ENCODE results near the gene RAB3A.

The RAB3A gene

GRCh38 chr19:18203863-18204393 lies at the start of gene RAB3A:
Gene RAB3A, minus strand, starts transcription at chr19:18204042. Its CDS starts 1,302 bp downstream, at chr19:18202740.
- peak; percentile 99 for DNase-seq

GRCh38 chr19:18253130-18253529 lies 49.3 kb upstream of the RAB3A start:
- DNase-seq: no peak

GRCh38 chr19:18252370-18252717 lies 48.5 kb upstream of the RAB3A start:
- DNase-seq: no peak

GRCh38 chr19:18251587-18252369 lies 47.9 kb upstream of the RAB3A start:
- peak; percentile 70 for DNase-seq

- DNase-seq: no peak
Measured at GRCh38 chr19:18249834-18250233, 46.0 kb upstream of the RAB3A start.

- no peak for DNase-seq
Measured at GRCh38 chr19:18245297-18245696, 41.5 kb upstream of the RAB3A start.

- no peak for DNase-seq
Measured at GRCh38 chr19:18239303-18239702, 35.5 kb upstream of the RAB3A start.

- no peak for DNase-seq
Measured at GRCh38 chr19:18234194-18234593, 30.4 kb upstream of the RAB3A start.

GRCh38 chr19:18233224-18233825 lies 29.5 kb upstream of the RAB3A start:
- peak; percentile 33 for DNase-seq

- DNase-seq: no peak
Measured at GRCh38 chr19:18232540-18233223, 28.8 kb upstream of the RAB3A start.

GRCh38 chr19:18231775-18232174 lies 27.9 kb upstream of the RAB3A start:
- no peak for DNase-seq

GRCh38 chr19:18230941-18231734 lies 27.3 kb upstream of the RAB3A start:
- DNase-seq: no peak

GRCh38 chr19:18229915-18230314 lies 26.1 kb upstream of the RAB3A start:
- DNase-seq: no peak

- no peak for DNase-seq
Measured at GRCh38 chr19:18229474-18229873, 25.6 kb upstream of the RAB3A start.

GRCh38 chr19:18227781-18228271 lies 24.0 kb upstream of the RAB3A start:
- no peak for DNase-seq

GRCh38 chr19:18226956-18227780 lies 23.3 kb upstream of the RAB3A start:
- no peak for DNase-seq

- DNase-seq: no peak
Measured at GRCh38 chr19:18225702-18226468, 22.0 kb upstream of the RAB3A start, which contains the start of gene PDE4C. Gene PDE4C, minus strand, starts transcription at chr19:18226438. Its CDS starts 23 bp downstream, at chr19:18226415.

GRCh38 chr19:18225355-18225701 lies 21.5 kb upstream of the RAB3A start:
- DNase-seq: no peak

GRCh38 chr19:18224525-18225354 lies 20.9 kb upstream of the RAB3A start:
- peak; percentile 85 for DNase-seq

Data from stimulated activated naive CD4-positive, alpha-beta T cell treated with Interleukin-2 at 50 U/mL for 16 hours (primary cell).